ENCODE results near the gene BCKDHB.
A peak's percentile ranks its signal among the peaks of the same experiment; 100 is the strongest.
"Not testable (repeated sequence)": the region's sequence is repeated elsewhere in the genome, so short reads cannot be mapped to it uniquely, and the experiment has no call there.

The BCKDHB gene

GRCh38 chr6:80227545-80228105 is 121.2 kb downstream of the BCKDHB start:
- H3K4me3 Mint-ChIP-seq = no peak overlapping the region
- no peak for TF ChIP-seq CTCF (IDR thresholded peaks at IDR 0.05; ENCODE audit: unreplicated experiment in 3 of 3)
- H3K27ac Mint-ChIP-seq = peak overlapping the region in 2 of 3 experiments; percentile 53 to 61
- peaks cover 8% of the 10 kb centered on the region for H3K36me3 Mint-ChIP-seq (ENCODE audit: low read depth)
- no peaks in the 10 kb centered on the region for H3K27me3 Mint-ChIP-seq (ENCODE audit: low read depth)
- H3K9me3 Mint-ChIP-seq = peaks cover 2% of the 10 kb centered on the region
- H3K4me1 Mint-ChIP-seq = peaks cover 11% of the 10 kb centered on the region

GRCh38 chr6:80233262-80233661 is 126.8 kb downstream of the BCKDHB start:
- Mint-ChIP-seq H3K36me3 (ENCODE audit: low read depth) (peaks cover 9% of the 10 kb centered on the region), H3K27me3 (ENCODE audit: low read depth) (no peaks in the 10 kb centered on the region), H3K27ac (peak overlapping the region; percentile 43 to 51 (median 46)), H3K9me3 (peaks cover 2% of the 10 kb centered on the region), H3K4me3 (no peak overlapping the region), H3K4me1 (peaks cover 31% of the 10 kb centered on the region)
- TF ChIP-seq CTCF (IDR thresholded peaks at IDR 0.05; ENCODE audit: unreplicated experiment in 3 of 3) = no peak

- H3K4me3 Mint-ChIP-seq = no peak overlapping the region
- no peak for TF ChIP-seq CTCF (IDR thresholded peaks at IDR 0.05; ENCODE audit: unreplicated experiment in 3 of 3)
- H3K9me3 Mint-ChIP-seq = peaks cover 3% of the 10 kb centered on the region
Measured at GRCh38 chr6:80233958-80234357, 127.5 kb downstream of the BCKDHB start.

GRCh38 chr6:80234401-80234800 is 127.9 kb downstream of the BCKDHB start:
- no peak for TF ChIP-seq CTCF (IDR thresholded peaks at IDR 0.05; ENCODE audit: unreplicated experiment in 3 of 3)
- H3K9me3 Mint-ChIP-seq = peaks cover 3% of the 10 kb centered on the region
- no peak overlapping the region for H3K4me3 Mint-ChIP-seq
- H3K27ac Mint-ChIP-seq = peak overlapping the region; percentile 43 to 51 (median 46)
- H3K36me3 Mint-ChIP-seq (ENCODE audit: low read depth) = peaks cover 10% of the 10 kb centered on the region
- peaks cover 31% of the 10 kb centered on the region for H3K4me1 Mint-ChIP-seq
- no peaks in the 10 kb centered on the region for H3K27me3 Mint-ChIP-seq (ENCODE audit: low read depth)

More at GRCh38 chr6:80233958-80234357, 127.5 kb downstream of the BCKDHB start:
- no peaks in the 10 kb centered on the region for H3K27me3 Mint-ChIP-seq (ENCODE audit: low read depth)
- peak overlapping the region; percentile 43 to 51 (median 46) for H3K27ac Mint-ChIP-seq
- H3K4me1 Mint-ChIP-seq = peaks cover 31% of the 10 kb centered on the region
- H3K36me3 Mint-ChIP-seq (ENCODE audit: low read depth) = peaks cover 12% of the 10 kb centered on the region

- peaks cover 31% of the 10 kb centered on the region for H3K4me1 Mint-ChIP-seq
- no peak overlapping the region for H3K4me3 Mint-ChIP-seq
- peak overlapping the region; percentile 43 to 51 (median 46) for H3K27ac Mint-ChIP-seq
- H3K9me3 Mint-ChIP-seq = peaks cover 4% of the 10 kb centered on the region
- peaks cover 12% of the 10 kb centered on the region for H3K36me3 Mint-ChIP-seq (ENCODE audit: low read depth)
- no peak for TF ChIP-seq CTCF (IDR thresholded peaks at IDR 0.05; ENCODE audit: unreplicated experiment in 3 of 3)
- no peaks in the 10 kb centered on the region for H3K27me3 Mint-ChIP-seq (ENCODE audit: low read depth)
Measured at GRCh38 chr6:80234908-80235307, 128.4 kb downstream of the BCKDHB start.

GRCh38 chr6:80235647-80236046 is 129.2 kb downstream of the BCKDHB start:
- Mint-ChIP-seq H3K4me3 (no peak overlapping the region), H3K27ac (peak overlapping the region in 2 of 3 experiments; percentile 38 to 44), H3K9me3 (peaks cover 7% of the 10 kb centered on the region), H3K4me1 (peaks cover 31% of the 10 kb centered on the region), H3K36me3 (ENCODE audit: low read depth) (peaks cover 20% of the 10 kb centered on the region), H3K27me3 (ENCODE audit: low read depth) (no peaks in the 10 kb centered on the region)
- no peak for TF ChIP-seq CTCF (IDR thresholded peaks at IDR 0.05; ENCODE audit: unreplicated experiment in 3 of 3)

GRCh38 chr6:80238754-80239153 is 132.3 kb downstream of the BCKDHB start:
- not testable (repeated sequence) for H3K27ac Mint-ChIP-seq, H3K4me3 Mint-ChIP-seq

More at GRCh38 chr6:80238754-80239153, 132.3 kb downstream of the BCKDHB start:
- peaks cover 12% of the 10 kb centered on the region for H3K9me3 Mint-ChIP-seq
- peaks cover 25% of the 10 kb centered on the region for H3K4me1 Mint-ChIP-seq
- H3K36me3 Mint-ChIP-seq (ENCODE audit: low read depth) = peaks cover 24% of the 10 kb centered on the region
- H3K27me3 Mint-ChIP-seq (ENCODE audit: low read depth) = not testable (repeated sequence)
